ENCODE measurements around the gene SPATA31C2. TPM values are rescaled to one million over a fixed set of nuclear protein-coding genes. Genes with fewer than 3 reads are reported as not detected.
"Not testable (repeated sequence)": the region's sequence is repeated elsewhere in the genome, so short reads cannot be mapped to it uniquely, and the experiment has no call there.

Gene SPATA31C2
- total RNA-seq = not detected in 2 replicates

DNA sequence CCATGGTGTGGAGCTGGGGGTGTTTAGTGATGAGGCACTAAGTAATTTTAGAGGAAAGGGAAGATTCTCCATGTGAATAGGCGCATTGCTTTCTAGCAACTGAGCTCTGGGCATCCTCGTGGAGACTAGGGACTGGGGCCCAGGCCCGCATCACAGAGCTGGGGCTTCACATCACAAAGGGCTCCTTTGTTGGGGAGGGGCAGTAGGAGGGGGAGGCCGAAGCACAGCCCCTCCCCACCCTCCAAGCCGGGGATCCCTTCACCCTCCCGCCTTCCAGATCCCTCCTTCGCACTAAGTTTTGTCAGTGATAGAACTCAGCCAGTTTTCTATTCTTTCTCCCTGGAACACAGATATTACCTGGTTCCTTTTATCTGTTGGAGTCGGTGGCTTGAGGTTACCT lies at the start of gene SPATA31C2:
SPATA31C2 (minus strand) TSS at position 101 of the 400 bp plus-strand sequence; CDS start at position 72, 29 bp downstream.
- intact Hi-C loops (cut with micrococcal nuclease) = not testable (repeated sequence)

DNA sequence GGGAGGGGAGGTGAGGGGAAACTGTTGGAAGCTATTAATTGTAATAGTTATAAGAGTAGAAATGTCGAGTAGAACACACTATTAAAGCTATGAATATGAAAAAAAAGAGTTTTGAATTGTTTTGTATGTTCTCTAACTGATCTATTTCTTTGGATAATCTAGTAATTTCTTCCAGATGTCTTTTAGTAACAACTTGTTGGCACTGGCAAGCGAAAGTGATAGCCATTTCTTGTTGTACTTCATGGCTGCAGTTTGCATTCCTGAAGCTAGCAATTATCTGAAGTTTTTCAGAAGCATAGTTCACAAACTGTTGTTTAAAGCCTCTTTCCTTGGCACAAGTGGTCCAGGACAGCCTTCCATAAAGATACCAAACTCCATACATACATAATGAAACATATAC lies 49.4 kb upstream of the SPATA31C2 start:
- intact Hi-C loops (cut with micrococcal nuclease) = no loop called here

GRCh38 chr9:88186495-88187110 lies 48.3 kb upstream of the SPATA31C2 start:
- intact Hi-C loops (cut with micrococcal nuclease) = no loop called here

GRCh38 chr9:88184976-88185375 lies 46.7 kb upstream of the SPATA31C2 start:
- intact Hi-C loops (cut with micrococcal nuclease) = no loop called here

DNA sequence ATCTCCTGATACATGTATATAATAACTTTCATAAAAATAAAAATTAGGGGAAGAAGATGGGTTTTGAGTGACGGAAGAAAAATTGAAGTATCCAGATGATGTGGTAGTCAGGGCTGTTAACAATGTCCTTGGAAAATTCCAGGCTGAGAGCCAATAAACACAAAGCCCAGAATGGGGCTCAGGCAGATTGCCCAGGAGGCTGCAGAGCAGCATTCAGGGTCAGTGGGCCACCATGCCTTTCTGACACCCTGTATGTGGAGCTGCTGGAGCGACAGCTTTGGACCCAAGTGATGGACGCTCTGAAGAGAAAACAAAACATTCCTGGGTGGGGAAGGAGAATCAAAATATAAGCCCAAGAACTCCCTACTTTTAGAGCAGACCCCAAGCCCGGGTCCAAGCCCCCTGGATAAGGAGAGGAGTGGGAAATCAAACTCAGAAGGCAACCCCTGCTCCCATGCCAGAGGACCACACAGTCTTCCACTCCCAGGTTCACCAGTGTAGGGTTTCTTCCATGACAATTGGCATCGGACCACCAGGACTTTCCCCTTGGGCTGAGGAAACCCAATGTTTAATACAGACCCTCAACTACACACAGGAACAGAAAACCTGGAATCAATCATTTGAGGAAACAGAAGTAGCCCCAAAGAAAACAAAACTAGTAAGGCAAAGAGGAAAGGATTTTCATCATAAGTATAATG lies 45.7 kb upstream of the SPATA31C2 start:
- intact Hi-C loops (cut with micrococcal nuclease) = no loop called here

DNA sequence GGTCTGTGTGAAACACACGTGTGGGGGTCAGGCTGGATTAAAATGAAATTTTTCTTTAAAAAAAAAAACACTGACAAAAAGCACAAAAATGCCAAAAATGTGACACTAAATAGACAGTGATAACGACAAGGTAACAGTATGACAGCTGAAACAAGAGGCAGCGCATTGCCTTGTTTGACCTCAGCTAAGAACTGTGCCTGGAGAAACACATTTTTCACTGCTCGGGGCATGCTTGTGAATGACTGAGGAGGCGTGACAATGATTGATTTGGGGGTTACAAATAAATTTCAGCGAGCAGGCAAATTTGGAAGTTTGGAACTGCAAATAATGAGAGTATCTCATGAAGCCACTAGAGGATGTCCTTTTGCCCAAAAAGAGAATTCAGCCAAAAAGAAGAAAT lies 44.2 kb upstream of the SPATA31C2 start:
- intact Hi-C loops (cut with micrococcal nuclease) = no loop called here

DNA sequence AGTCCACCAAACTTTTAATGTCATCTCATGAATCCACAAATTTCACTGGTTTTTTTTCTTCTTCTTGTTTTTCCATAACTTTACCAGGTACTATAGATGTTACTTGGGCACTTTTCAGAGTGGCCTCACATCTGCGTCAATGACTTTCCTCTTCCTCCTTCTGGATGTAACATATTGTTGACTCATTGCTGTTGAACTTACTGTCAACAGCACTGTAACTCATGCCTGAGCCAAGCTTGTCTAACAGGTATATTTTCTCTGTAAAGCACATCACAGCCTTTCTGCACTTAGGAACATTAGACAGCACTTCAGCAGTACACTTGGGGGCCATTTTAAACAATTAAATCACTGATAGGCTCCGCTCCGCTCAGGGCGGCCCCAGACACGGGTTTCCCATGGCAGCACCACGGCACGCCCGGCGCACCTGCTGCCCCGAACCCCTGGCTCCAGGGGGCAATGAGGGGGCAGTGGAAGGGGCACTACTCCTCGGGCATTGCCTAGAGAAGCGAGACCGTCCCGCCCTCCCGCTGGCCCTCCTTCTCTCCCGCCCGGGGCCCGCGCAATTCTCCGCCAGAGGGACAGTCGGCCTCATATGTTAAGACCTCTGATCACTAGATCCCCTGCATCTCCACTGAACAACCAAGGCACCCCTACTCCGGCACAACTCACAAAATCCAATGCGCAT lies 41.9 kb upstream of the SPATA31C2 start:
- intact Hi-C loops (cut with micrococcal nuclease) = no loop called here

DNA sequence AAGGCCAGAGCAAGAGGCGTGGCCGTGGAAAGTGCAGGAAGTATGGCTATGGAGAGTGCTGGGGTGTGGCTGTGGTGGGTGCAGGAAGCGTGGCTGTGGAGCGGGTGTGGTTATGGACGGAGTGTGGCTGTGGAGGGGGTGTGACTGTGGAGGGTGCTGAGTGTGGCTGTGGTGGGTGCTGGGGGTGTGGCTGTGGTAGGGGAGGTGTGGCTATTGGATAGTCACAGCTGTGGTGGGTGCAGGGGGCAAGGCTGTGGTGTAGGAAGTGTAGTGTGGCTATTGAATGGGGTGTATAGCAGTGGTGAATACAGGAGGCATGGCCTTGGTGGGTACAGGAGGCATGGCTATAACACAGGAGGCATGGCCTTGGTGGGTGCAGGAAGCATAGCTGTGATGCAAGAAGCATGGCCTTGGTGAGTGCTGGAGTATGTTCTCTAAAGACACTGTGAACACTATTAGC lies 40.8 kb upstream of the SPATA31C2 start:
- intact Hi-C loops (cut with micrococcal nuclease) = no loop called here

- intact Hi-C loops (cut with micrococcal nuclease) = no loop called here
These were observed 40.4 kb upstream of the SPATA31C2 start for GRCh38 chr9:88178641-88179040.

DNA sequence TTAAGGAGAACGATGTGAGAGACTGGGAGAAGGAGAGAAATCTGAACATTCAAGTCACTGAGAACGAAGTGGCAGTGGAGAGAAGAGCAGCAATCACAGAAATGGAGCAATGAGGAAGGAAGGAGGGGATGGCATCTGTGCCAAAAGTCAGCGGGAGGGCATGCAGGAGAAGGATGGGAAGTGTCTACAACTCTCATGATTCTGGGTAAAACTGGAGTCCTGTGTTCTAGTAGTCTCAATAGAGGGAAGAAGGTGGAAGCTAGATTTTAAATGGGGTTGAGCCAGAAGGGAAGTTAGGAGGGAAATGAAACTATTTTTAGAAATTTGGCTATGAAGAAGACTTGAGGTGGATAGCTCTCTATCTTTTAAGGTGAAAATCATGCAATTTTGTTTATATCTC lies 39.1 kb upstream of the SPATA31C2 start:
- intact Hi-C loops (cut with micrococcal nuclease) = no loop called here

DNA sequence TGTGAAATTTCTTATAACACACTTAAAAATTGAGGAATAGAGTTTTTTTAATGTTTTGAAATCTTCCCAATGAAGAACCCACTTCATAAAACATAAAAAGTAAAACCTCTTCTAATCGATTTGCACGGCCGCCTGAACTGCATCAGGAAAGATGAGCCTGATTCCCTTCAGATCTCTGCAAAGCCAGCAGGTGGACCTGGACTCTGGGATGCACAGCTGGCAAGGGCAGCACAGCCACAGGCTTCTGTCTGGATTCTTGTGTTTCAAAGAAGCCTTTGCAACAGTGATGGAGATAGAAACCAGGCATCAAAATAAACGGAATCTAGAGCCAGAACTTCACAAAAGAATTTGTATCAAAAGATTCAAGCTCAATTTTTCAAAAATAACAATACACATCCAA lies 36.0 kb upstream of the SPATA31C2 start:
- intact Hi-C loops (cut with micrococcal nuclease) = no loop called here

DNA sequence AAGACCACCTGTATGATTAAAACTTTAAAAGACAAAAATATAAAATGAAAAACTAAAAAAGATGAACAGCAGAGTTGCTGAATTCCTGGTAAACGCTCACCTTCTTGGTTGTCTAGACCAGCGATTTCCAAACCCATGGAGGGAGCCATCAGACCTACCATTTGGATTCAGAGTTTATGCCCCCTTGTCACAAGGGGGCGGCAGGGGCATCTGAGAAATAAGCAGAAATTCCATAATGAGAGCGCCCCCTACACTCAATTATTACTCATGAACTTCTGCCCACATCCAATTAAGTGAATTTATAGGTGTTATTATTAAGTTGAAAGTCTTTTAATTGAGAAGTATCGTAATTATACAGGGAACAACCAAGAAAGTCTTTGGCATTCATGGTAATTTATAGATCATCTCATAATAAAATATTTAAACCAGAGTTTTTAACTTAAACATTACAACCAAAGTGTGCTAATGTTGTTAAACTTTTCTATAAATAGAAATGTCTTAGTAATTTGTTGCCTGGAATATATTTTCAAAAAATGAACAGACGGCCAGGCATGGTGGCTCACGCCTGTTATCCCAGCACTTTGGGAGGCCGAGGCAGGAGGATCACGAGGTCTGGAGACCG lies 35.2 kb upstream of the SPATA31C2 start:
- intact Hi-C loops (cut with micrococcal nuclease) = loop anchor here (1.0 kb wide), 2 partner anchors 215 to 405 kb away; partner anchors contain the start of gene SPIN1

GRCh38 chr9:88169700-88170099 lies 31.4 kb upstream of the SPATA31C2 start:
- intact Hi-C loops (cut with micrococcal nuclease) = no loop called here

DNA sequence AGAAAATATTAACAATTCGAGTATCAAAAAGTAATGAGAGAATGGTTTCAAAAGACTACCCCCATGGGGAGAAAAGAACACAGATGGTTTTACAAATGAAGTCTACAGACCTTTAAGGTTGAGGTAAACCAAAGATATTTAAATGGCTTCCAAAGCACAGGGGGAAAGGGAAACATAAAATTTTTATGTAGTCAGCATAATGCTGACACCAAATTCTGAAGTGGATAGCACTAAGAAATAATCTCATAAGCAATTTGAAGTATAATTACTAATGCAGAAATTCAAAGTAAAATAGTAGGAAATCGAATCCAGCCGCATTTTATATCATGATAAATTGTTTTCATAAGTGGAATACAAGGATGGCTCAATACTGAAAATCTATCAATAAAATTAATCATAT lies 30.3 kb upstream of the SPATA31C2 start:
- intact Hi-C loops (cut with micrococcal nuclease) = no loop called here

- intact Hi-C loops (cut with micrococcal nuclease) = no loop called here
These were observed 28.4 kb upstream of the SPATA31C2 start for GRCh38 chr9:88166660-88167059.

DNA sequence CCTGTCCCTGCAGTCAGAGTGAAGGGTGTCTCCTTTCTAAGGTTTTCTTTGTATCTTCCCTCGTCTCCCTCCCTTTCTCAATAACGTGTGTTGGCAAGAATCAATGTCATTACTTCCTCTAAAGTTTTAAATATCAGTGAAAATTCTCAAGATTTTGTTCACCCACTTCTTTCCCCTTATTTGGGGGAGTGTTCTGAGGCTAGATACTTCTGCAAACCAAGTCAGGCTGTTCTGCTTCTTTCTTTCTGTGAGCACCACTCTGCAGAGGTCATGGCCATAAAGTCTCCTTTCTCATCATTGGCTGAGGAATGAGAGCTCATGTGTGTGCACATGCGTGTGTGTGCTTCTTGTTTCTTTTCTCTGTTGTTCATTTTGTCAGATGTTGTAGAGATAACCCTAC lies 26.6 kb upstream of the SPATA31C2 start:
- intact Hi-C loops (cut with micrococcal nuclease) = no loop called here

DNA sequence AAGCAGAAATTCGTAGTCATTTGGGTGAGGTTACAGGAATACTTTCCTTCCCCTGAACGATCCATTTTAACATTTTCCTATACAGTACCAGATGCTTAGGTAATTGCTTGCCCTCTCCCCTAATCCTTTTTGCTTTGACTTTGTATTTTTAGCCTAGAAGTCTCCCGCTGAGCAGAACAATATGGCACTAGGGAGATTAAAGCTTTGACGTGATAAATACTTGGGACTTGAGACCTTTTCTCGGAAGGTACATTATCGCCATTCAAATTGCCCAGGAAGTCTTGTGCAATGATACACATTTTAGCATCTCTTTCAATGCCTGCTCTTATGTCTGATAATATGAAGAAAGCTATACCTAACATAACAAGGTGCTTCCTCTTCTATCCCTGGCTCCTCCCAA lies 22.9 kb upstream of the SPATA31C2 start:
- intact Hi-C loops (cut with micrococcal nuclease) = no loop called here

GRCh38 chr9:88143957-88144625 lies 5.8 kb upstream of the SPATA31C2 start:
- intact Hi-C loops (cut with micrococcal nuclease) = no loop called here

DNA sequence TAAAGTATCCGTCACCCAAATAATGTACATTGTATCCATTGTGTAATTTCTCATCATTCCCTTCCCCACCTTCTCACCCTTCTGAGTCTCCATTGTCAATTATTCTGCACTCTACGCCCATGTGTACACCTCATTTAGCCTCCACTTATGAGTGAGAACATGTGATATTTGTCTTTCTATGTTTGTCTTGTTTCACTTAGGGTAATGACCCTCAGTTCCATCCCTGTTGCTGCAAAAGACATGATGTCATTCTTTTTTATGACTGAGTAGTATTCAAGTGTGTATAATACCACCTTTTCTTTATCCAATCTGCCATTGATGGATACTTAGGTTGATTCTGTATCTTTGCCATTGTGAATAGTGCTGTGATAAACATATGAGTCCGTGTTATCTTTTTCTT lies 4.9 kb upstream of the SPATA31C2 start:
- intact Hi-C loops (cut with micrococcal nuclease) = no loop called here

- intact Hi-C loops (cut with micrococcal nuclease) = not testable (repeated sequence)
These were observed 4.7 kb downstream of the SPATA31C2 start for GRCh38 chr9:88133552-88133951.

DNA sequence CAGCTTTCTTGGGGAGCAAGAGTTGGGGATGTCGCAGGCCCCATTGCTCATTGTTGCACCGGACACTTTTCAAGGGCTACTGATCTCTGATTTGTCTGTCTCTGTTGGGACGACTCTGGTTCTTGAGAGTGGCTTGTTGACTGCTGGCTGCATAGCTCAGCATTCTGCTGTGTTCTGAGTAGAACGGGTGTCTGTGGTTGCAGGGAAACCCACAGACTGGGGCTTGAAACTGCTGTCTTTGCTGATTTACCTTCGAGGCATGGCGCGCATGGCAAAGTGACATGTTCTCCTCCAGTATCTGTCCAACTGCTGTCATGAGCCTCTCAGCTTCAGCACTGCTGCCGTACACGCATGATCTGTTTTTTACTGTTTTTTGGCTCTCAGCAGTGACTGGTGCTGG lies 8.7 kb downstream of the SPATA31C2 start:
- intact Hi-C loops (cut with micrococcal nuclease) = not testable (repeated sequence)
